Dermis blood vessel endothelial cell (primary cell): Measurements from ENCODE around the gene KRTAP2-4. TPM values are rescaled to one million over a fixed set of nuclear protein-coding genes. Genes with fewer than 3 reads are reported as not detected.
A peak's percentile ranks its signal among the peaks of the same experiment; 100 is the strongest.
"Not testable (repeated sequence)": the region's sequence is repeated elsewhere in the genome, so short reads cannot be mapped to it uniquely, and the experiment has no call there.

ENCODE experiments used
- DNase-seq: peaks from one replicate; pipeline ENCODE4 v3.0.0; 2010
- total RNA-seq: library from RNA; depleted of rRNA; stranded (reverse); fragments of >200 nt; gene quantifications from 2 replicates; pipeline ENCODE4 v1.2.3, GENCODE V29; 2014

The KRTAP2-4 gene
- not detected in 2 replicates for total RNA-seq

DNA sequence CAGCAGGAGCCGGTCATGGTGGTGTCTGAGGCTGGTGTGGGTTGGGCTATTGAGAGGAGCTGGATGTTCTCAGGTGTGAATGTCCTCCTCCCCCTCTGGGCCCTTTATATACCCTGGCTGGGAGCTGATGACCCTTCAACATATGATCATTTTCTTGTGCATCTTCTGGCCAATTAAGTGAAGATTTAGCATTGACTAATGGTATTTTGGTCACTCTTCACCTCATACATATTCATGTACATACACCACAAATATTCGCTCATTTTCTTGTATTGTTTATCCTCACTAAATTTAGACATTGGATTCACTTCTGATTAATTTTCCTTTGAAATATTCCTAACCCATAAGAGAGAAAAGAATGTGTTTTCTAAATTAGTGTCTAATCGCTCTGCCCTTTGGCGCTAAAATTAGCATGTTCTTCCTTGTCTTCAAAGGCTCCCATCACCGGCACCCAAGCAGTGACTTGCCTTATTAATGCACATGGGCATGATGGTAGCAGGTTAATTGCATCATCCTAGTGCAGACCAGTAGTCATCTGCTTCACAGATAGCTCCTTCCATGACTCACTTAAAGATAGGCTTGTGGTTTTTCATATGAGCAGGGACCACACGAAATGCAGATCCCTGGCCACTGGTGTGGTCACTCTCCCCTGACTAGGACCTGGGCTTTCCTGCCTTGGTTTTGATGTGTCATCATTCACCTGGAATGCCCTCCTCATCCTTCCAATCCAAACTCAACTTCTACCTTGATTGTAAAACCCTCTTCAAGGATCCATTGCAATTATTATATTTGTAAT is at the start of gene KRTAP2-4:
Gene KRTAP2-4 (minus strand): TSS at position 51 of the 796 bp plus-strand sequence. CDS start 34 bp downstream, at position 17.
- DNase-seq, result no peak

DNA sequence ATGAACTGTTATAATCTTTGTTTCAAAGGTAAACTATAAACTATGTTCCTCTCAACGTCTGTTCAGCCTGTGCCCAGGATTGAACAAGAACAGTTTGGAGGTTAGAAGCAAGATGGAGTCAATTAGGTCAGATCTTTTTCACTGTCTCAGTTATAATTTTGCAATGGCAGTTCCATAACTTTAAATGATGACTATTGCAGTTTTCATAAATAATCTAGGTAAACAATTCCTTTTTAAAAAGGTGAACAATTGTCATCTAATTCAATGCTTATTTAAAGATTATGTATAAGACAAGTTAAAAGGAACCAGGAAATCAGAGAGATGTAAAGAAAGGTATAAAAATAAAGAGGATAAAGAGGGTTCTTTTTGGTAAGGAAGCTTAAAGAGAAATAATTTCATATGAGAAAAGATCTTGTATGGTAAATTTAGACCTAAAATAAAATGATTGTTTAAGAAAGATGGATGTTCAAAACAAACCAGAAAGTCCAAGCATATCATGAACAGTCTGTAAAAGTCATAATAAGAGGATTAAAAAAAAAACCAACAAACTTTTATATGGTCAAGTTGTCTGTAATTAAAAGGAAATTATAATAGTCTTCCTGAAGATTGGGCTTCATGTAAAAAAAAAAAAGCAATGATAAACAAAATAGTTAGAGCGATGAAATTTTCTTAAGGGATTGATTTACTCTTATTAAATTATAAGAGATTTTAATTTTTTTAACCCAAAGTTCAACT is 45.6 kb upstream of the KRTAP2-4 start:
- no peak for DNase-seq

DNA sequence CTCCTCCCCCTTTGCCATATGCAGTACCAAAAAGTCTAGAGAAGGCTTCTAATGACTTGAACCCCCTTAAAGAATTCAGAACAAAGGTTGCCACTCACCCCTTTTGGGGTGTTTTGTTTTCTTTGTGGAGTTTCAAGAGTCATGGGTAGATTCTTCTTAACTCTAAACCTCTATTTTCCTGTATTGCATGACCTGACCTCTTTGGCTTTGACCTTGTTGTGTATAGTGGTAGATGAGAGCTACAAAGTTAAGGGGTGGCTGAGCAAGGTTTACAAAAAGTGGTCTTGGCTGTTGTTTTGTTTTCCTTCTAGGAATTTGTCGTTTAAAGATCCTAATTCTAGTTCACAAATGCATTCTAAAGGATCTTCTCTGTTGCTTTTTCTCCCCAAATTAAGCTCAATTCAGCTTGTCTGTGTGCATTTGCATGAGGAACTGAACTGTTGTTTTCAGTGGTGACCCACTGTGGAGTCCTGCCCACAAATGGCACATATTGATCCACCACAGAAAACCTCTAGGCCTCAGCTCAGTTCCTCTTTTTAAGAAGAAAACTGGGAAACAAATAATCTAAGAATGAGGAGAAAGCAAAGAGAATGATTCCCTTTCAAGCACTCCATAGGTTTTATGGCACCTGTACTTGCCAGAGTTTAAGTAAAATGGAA is 43.2 kb upstream of the KRTAP2-4 start:
- DNase-seq, result not testable (repeated sequence)

- no peak for DNase-seq
Measured at GRCh38 chr17:41107941-41108450, 42.3 kb upstream of the KRTAP2-4 start.

DNA sequence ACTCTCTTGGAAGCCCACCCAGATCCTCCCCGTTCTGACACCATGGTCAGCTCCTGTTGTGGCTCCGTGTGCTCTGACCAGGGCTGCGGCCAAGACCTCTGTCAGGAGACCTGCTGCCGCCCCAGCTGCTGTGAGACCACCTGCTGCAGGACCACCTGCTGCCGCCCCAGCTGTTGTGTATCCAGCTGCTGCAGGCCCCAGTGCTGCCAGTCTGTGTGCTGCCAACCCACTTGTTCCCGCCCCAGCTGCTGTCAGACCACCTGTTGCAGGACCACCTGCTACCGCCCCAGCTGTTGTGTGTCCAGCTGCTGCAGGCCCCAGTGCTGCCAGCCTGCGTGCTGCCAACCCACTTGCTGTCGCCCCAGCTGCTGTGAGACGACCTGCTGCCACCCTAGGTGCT is 39.7 kb upstream of the KRTAP2-4 start, which contains the start of gene KRTAP4-9:
Gene KRTAP4-9 (plus strand): TSS at position 43 of the 400 bp plus-strand sequence. CDS start 0 bp downstream, at position 43.
- DNase-seq, result not testable (repeated sequence)

- DNase-seq, result not testable (repeated sequence)
Measured at GRCh38 chr17:41104386-41105038, 38.8 kb upstream of the KRTAP2-4 start.

- DNase-seq, result no peak
Measured at GRCh38 chr17:41103896-41104295, 38.2 kb upstream of the KRTAP2-4 start.

- no peak for DNase-seq
Measured at GRCh38 chr17:41101586-41102259, 36.0 kb upstream of the KRTAP2-4 start, which contains the start of gene KRTAP4-16. Gene KRTAP4-16, minus strand, starts transcription at chr17:41102209. Its CDS starts 0 bp downstream, at chr17:41102209.

- peak; percentile 56 for DNase-seq
Measured at GRCh38 chr17:41099682-41100480, 34.2 kb upstream of the KRTAP2-4 start.

GRCh38 chr17:41098481-41098880 is 32.8 kb upstream of the KRTAP2-4 start:
- no peak for DNase-seq

- no peak for DNase-seq
Measured at GRCh38 chr17:41098042-41098441, 32.4 kb upstream of the KRTAP2-4 start, which contains the start of gene KRTAP4-8. Gene KRTAP4-8, minus strand, starts transcription at chr17:41098142. Its CDS starts 58 bp downstream, at chr17:41098084.

DNA sequence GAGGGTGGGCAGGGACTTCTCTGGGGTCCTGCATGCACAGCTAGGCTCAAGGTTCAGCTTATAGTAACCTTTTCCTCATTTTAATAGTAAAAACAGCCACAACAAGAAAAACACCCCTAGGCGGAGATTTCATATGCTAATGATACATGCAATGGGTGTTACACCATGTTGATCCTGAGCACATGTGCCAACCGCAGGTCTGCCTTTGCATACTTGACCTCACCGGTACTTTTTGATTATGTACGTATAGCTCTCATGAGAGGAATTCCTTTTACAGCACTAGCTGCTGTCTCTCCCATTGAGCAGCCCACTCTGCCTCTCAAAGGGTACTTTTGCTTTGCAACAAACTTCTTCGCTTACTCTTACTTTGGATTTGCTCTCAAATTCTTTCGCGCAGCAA is 30.4 kb upstream of the KRTAP2-4 start:
- DNase-seq, result no peak

DNA sequence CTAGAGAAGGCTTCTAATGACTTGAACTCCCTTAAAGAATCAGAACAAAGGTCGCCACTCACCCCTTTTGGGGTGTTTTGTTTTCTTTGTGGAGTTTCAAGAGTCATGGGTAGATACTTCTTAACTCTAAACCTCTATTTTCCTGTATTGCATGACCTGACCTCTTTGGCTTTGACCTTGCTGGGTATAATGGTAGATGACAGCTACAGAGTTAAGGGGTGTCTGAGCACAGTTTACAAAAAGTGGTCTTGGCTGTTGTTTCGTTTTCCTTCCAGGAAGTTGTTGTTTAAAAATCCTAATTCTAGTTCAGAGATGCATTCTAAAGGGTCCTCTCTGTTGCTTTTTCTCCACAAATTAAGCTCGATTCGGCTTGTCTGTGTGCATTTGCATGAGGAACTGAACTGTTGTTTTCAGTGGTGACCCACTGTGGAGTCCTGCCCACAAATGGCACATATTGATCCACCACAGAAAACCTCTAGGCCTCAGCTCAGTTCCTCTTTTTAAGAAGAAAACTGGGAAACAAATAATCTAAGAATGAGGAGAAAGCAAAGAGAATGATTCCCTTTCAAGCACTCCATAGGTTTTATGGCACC is 23.2 kb upstream of the KRTAP2-4 start:
- DNase-seq, result not testable (repeated sequence)

- DNase-seq, result not testable (repeated sequence)
Measured at GRCh38 chr17:41084100-41084856, 18.6 kb upstream of the KRTAP2-4 start, which contains the start of gene KRTAP4-7. Gene KRTAP4-7, plus strand, starts transcription at chr17:41084150. Its CDS starts 57 bp downstream, at chr17:41084207.

DNA sequence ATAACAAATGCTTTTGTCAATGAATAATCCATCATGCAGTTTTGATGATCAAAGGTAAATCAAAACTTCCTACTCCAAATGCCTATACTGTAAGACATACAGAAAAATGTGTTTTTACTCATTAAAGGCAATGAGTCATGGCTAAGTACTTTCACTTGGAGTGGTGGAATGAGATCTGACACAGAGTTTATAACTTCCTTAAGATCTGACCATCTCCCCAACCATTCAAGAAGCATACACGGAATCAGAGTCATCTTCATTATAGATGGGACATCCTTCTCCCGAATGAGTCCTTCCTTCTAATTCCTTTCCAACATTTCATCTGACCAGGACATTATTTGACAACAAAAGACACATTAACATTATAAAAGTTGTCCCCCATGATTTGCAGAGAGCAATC is 17.7 kb upstream of the KRTAP2-4 start:
- not testable (repeated sequence) for DNase-seq

- DNase-seq, result no peak
Measured at GRCh38 chr17:41082626-41083025, 16.9 kb upstream of the KRTAP2-4 start.

GRCh38 chr17:41076788-41077187 is 11.1 kb upstream of the KRTAP2-4 start:
- DNase-seq, result no peak

DNA sequence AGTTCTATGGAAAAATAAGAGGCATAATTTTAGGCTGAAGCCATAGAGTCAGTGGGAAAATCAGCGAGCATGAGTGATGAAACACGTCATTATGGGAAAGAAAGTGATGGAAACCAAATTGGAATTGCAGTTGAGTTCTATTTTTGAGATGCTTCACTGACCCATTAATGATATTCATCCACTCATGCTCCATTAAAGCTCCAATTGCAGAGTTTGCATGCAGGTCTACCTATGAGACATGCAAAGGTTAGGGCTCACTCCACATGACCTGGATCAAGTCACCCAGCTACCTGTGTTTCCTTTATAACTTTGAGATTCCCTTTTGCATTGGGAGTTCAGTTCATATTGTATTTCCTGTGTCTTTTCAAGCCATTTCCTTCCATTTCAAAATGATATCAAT is 8.0 kb upstream of the KRTAP2-4 start:
- DNase-seq, result no peak
